PC-3 (cell line): Measurements from ENCODE around the gene NEU2. TPM values are rescaled to one million over a fixed set of nuclear protein-coding genes. Genes with fewer than 3 reads are reported as not detected.

Experiments used
- ATAC-seq: fragments of 200-7000 bp; cut with Tn5 transposase; 2 replicates; pipeline ENCODE4 v1.9.1; 2020; ENCODE audit warnings: mild to moderate bottlenecking, moderate library complexity
- BruUV-seq: library from RNA; stranded (reverse); fragments of 400-500 nt; replicated peaks from 2 replicates; lab custom pipeline; 2021; lab: Mats Ljungman, UMichigan
- CTCF ChIA-PET: fragments of 300-600 bp; sonication (Branson Sonifier 250); formaldehyde crosslinking; loops from one replicate; lab custom pipeline; 2022; ENCODE audit warnings: antibody characterized with exemption; lab: Charles Lee
- POLR2A ChIA-PET: fragments of 300-600 bp; sonication (Branson Sonifier 250); formaldehyde crosslinking; loops from one replicate; lab custom pipeline; 2022; ENCODE audit warnings: antibody characterized with exemption; ENCODE audit not compliant: unreplicated experiment; lab: Charles Lee
- DNase-seq: peaks from one replicate; pipeline ENCODE4 v3.0.0-alpha.2; 2015
- H2AFZ ChIP-seq: fragments of 300-600 bp; sonication (generic); 2 replicates; pipeline ENCODE4 v1.6.0; 2016; ENCODE audit warnings: antibody characterized with exemption, low read length
- H3F3A ChIP-seq: fragments of 300-600 bp; sonication (generic); one replicate; pipeline ENCODE4 v1.6.0; 2017; ENCODE audit warnings: antibody characterized with exemption, low read length, control low read depth, mild to moderate bottlenecking; ENCODE audit not compliant: unreplicated experiment
- H3K27ac ChIP-seq: fragments of 300-600 bp; sonication (generic); 2 replicates; pipeline ENCODE4 v1.5.1; 2016; ENCODE audit warnings: mild to moderate bottlenecking, low read length
- H3K27me3 ChIP-seq: fragments of 300-600 bp; sonication (generic); 2 replicates; pipeline ENCODE4 v1.6.1; 2016; ENCODE audit warnings: low read length, mixed read lengths
- H3K36me3 ChIP-seq: fragments of 300-600 bp; sonication (generic); 2 replicates; pipeline ENCODE4 v1.6.1; 2016; ENCODE audit warnings: low read depth, mixed run types, low read length, mixed read lengths
- H3K4me1 ChIP-seq: fragments of 300-600 bp; sonication (generic); 2 replicates; pipeline ENCODE4 v1.5.1; 2016; ENCODE audit warnings: low read length; ENCODE audit not compliant: insufficient read depth
- H3K4me2 ChIP-seq: fragments of 300-600 bp; sonication (generic); 2 replicates; pipeline ENCODE4 v1.6.0; 2016; ENCODE audit warnings: low read length
- H3K4me3 ChIP-seq: fragments of 300-600 bp; sonication (generic); 2 replicates; pipeline ENCODE4 v1.5.1; 2016; ENCODE audit warnings: mild to moderate bottlenecking, low read length, mixed read lengths
- H3K79me2 ChIP-seq: fragments of 300-600 bp; sonication (generic); 2 replicates; pipeline ENCODE4 v1.6.1; 2017; ENCODE audit warnings: low read length, mixed read lengths
- H3K9ac ChIP-seq: fragments of 300-600 bp; sonication (generic); 2 replicates; pipeline ENCODE4 v1.6.0; 2016; ENCODE audit warnings: mild to moderate bottlenecking, low read length
- H3K9me2 ChIP-seq: fragments of 300-600 bp; sonication (generic); replicated peaks from 2 replicates; pipeline ENCODE4 v1.6.1; 2016; ENCODE audit warnings: mixed run types, low read length, mixed read lengths
- H3K9me3 ChIP-seq: fragments of 300-600 bp; sonication (generic); 2 replicates; pipeline ENCODE4 v1.6.1; 2016; ENCODE audit warnings: low read length, mixed read lengths
- H4K20me1 ChIP-seq: fragments of 300-600 bp; sonication (generic); 2 replicates; pipeline ENCODE4 v1.6.1; 2016; ENCODE audit warnings: low read length, mixed read lengths
- CTCF ChIP-seq: fragments of 300-600 bp; sonication (generic); conservative IDR thresholded peaks from 2 replicates; pipeline ENCODE4 v1.5.1; 2017; ENCODE audit warnings: antibody characterized with exemption, low read depth, mild to moderate bottlenecking, low read length
- EZH2 ChIP-seq: fragments of 300-600 bp; sonication (generic); IDR thresholded peaks from one replicate; pipeline ENCODE4 v1.6.1; 2017; ENCODE audit warnings: antibody characterized with exemption, mild to moderate bottlenecking, low read length; ENCODE audit not compliant: unreplicated experiment
- EZH2phosphoT487 ChIP-seq: fragments of 300-600 bp; sonication (generic); IDR thresholded peaks from 2 replicates; pipeline ENCODE4 v1.6.1; 2018; ENCODE audit warnings: mild to moderate bottlenecking, antibody characterized with exemption, low read length, borderline replicate concordance
- intact Hi-C: fragments of 100-400 bp; cut with micrococcal nuclease; formaldehyde crosslinking; loops from 2 replicates; pipeline ENCODE4 v1.9.0; 2023
- total RNA-seq: library from RNA; depleted of rRNA; stranded (reverse); fragments of >200 nt; gene quantifications from 2 replicates; pipeline ENCODE4 v1.2.3, GENCODE V29; 2014

The NEU2 gene
- total RNA-seq, 1 experiment from 2014 or later, result 4.5 TPM

GRCh38 chr2:233060501-233060979 is 28.1 kb downstream of the NEU2 start:
- H3K4me3 ChIP-seq, result no peak overlapping the region
- BruUV-seq, result no TSS peak
- CTCF ChIA-PET, result no interaction called here

GRCh38 chr2:233060980-233061590 is 28.6 kb downstream of the NEU2 start:
- no peaks in the 10 kb centered on the region for H3K36me3 ChIP-seq
- no peak overlapping the region for H3K9ac ChIP-seq
- ChIA-PET CTCF (no interaction called here), POLR2A (no interaction called here)
- no peaks in the 10 kb centered on the region for H3K27me3 ChIP-seq
- DNase-seq (no peak), ATAC-seq (no peak)
- H4K20me1 ChIP-seq, result no peaks in the 10 kb centered on the region
- intact Hi-C loops, result no loop called here
- no peak for TF ChIP-seq EZH2
- TF ChIP-seq EZH2phosphoT487, result no peak
- TF ChIP-seq CTCF, result no peak
- no peaks in the 10 kb centered on the region for H3K9me2 ChIP-seq
- H3K4me2 ChIP-seq, result no peak overlapping the region
- H2AFZ ChIP-seq, result no peak overlapping the region
- BruUV-seq, result no TSS peak
- no peaks in the 10 kb centered on the region for H3F3A ChIP-seq
- no peak overlapping the region for H3K27ac ChIP-seq
- no peaks in the 10 kb centered on the region for H3K4me1 ChIP-seq
- no peak overlapping the region for H3K4me3 ChIP-seq
- no peaks in the 10 kb centered on the region for H3K79me2 ChIP-seq
- H3K9me3 ChIP-seq, result no peaks in the 10 kb centered on the region

More at GRCh38 chr2:233060501-233060979, 28.1 kb downstream of the NEU2 start:
- TF ChIP-seq CTCF (no peak), EZH2 (no peak), EZH2phosphoT487 (no peak)
- Histone ChIP-seq H3K4me1 (no peaks in the 10 kb centered on the region), H2AFZ (no peak overlapping the region), H3K27ac (no peak overlapping the region), H3K27me3 (no peaks in the 10 kb centered on the region), H3K36me3 (no peaks in the 10 kb centered on the region), H3K9me2 (no peaks in the 10 kb centered on the region), H3K9ac (no peak overlapping the region), H4K20me1 (no peaks in the 10 kb centered on the region), H3K4me2 (no peak overlapping the region), H3K9me3 (no peaks in the 10 kb centered on the region), H3K79me2 (no peaks in the 10 kb centered on the region), H3F3A (no peaks in the 10 kb centered on the region)
- ATAC-seq, result no peak
- POLR2A ChIA-PET, result no interaction called here
- intact Hi-C loops, result no loop called here
- DNase-seq, result no peak
